ENCODE data around the gene ZNF138.

ZNF138 gene

GRCh38 chr7:64876792-64877713 is 82.8 kb downstream of the ZNF138 start:
- DNase-seq, result peak; percentile 72

DNA sequence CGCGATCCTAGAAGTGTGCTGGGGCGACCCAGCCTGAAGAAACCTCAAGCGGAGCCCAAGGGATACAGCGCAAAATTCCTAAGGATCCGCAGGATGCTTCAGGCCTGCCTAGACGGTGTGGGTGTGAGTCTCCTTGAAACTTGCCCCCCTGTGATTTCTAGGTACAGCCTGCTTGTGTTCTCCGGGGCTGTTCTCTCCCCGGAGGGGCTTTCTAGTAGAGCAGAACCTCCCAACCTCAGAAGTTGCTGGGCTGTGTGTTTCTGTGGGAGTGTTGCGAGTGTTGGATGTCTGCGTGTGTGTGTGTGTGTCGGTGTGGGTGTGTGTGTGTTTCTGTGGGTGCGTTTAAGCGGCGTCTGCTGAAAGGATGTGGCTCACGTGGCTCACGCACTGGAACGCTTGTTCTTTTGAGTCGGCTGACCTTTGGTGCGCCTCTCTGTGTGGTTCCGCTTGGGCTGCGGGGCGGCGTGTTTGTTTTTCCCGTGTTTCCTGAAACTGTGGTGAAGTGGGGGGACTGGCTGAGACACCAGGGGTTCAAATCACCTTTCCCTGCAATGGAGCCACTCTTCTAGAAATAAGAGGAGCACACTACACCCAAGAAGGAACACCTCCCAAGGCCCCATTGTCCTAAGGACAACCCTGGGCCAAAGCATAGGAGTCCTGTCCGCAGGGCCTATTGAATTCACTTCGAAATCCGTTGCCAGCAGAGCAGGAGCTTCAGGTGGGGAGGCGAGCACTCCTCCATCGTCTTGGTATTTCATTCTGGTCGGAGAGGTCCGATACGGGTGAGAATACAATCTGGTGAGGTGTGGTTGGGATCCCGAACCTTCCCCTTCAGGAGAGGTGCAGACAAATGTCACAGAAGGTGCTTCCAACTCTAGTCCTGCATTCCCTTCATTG is 83.7 kb downstream of the ZNF138 start:
- DNase-seq, result no peak

- DNase-seq, result no peak
These were observed 84.5 kb downstream of the ZNF138 start for GRCh38 chr7:64878684-64879083.

DNA sequence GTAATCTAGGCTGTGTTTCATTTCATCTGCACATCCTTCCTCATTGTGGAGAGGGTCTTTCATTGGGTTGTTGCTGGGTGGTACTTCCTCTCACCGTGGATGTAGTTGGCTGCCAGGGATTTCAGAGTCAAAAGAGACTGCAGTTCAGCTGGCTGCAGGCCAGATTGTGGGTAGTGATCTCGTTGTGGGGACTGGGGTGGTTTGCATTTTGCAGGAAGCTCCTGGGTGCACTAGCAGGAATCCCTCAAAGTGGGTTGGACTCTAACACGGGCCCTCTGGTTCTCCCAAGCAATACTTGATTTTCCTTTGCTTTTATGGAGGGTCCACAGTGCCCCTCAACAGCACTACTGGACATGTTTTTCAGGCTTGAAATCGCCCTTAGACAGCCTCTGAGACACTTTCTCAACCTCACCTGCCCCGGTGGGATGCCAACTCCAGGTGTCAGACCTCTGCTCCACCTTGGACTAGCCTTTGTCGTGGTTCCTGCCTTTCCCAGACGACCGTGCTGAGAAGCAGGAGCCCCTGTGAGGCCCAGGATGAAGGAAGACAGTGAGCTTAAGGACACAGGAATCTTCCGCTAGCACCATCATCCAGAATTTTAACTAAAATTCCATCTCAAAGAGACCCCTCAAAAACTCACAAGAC is 85.0 kb downstream of the ZNF138 start:
- DNase-seq, result no peak

DNA sequence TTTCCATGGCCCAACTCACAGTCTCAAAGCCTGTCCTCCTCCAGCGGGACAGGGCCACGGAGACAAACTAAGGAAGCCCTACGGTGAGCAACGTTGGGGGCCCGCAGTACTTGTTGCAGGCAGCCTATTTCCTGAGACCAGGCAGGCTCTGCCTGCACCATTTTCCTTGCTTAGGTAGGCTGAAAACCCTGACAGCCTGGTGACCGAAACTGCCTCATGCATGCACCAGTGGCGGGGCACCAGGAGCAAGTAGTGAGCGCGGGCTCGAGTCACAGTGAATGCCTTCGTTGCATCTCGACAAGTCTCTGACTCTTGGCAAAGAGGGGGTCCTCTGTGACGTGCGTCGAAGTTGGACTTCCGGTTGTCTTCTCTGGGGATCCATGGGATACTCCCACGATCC is 85.6 kb downstream of the ZNF138 start:
- no peak for DNase-seq

- no peak for DNase-seq
These were observed 86.4 kb downstream of the ZNF138 start for GRCh38 chr7:64880322-64881297.

DNA sequence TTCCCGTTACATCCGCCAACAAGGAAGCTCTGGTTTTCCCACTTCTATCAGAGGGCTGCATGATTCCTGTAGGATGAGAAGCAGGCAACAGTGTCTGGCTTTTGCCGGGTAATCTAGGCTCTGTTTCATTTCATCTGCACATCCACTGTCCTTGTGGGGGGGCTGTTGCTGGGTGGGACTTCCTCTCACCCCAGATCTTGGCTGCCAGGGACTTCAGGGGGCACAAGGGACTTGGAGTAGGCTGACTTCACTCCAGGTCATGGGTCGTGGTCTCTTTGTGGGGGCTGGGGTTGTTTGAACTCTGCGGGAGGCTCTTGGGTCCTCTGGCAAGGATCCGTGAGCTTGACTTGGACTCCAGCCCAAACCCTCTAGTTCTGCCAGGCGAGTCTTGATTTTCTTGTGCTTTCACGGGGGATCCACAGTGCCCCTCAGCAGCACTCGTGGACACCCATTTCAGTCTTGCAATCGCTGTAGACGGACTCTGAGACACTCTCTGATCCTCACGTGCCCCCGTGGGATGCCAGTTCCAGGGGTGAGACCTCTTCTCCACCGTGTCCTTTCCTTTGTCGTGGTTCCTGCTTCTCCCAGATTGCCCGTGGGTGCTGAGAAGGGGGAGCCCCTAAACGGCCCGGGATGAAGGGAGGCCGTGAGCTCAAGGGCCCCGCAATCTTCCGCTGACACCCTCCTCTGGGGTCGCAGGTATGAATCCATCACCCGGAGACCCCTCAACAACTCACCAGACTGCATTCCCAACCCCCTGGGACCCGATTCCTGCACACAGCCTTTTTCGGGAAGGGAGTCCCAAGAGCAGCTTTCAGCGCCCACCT is 87.4 kb downstream of the ZNF138 start:
- DNase-seq, result no peak

- peak; percentile 36 for DNase-seq
These were observed 88.3 kb downstream of the ZNF138 start for GRCh38 chr7:64882341-64883112.

All from activated T-cell treated with anti-CD3 and anti-CD28 coated beads, Interleukin-2, amount 50 U/mL, for 1 hour (primary cell).